ENCODE data around the gene PPP4R1. TPM values are rescaled to one million over a fixed set of nuclear protein-coding genes. Genes with fewer than 3 reads are reported as not detected.

PPP4R1 gene
- total RNA-seq, 2 donors from 2014 or later: 28.9 to 47.6 TPM

DNA sequence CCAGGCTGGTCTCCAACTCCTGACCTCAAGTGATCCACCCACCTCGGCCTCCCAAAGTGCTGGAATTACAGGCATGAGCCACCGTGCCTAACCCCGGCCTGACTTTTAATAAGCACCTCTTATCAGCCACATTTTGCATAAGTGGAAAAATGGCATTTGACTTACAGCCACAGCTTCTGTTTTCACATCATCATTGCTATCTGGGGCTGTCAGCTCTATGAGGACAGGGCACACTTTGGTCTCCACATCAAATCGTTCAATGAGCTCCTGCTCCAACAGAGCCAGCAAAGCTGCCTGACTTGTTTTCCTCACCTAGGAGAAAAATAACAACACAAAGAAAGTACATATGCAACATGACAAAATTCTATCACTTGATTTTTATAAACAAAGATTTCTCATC is 26.4 kb downstream of the PPP4R1 start:
- Mint-ChIP-seq H3K27me3 (no peaks in the 10 kb centered on the region), H3K4me3 (no peak overlapping the region), H3K9me3 (no peaks in the 10 kb centered on the region), H3K4me1 (no peaks in the 10 kb centered on the region), H3K36me3 (ENCODE audit: low read depth) (peaks cover 87% of the 10 kb centered on the region), H3K27ac (no peak overlapping the region)
- ATAC-seq (replicated peaks): no peak

DNA sequence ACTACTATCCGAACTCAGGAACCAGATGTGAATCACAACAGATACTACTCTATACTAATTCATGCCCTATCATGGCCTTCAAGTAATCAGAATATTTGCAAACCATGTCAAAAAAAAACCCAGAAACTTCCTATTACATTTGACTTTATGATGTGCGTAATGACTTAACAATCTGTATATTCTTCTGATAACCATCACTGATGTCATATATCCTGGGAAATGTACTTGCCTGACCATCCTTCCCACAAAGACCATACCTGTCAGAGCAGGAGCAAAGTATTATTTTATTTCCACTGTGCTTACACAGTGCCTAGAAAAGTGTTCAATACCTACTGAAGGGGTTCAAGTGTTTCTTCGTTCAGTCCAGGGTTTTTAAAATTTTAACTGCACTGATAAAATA is 27.5 kb downstream of the PPP4R1 start:
- Mint-ChIP-seq H3K27me3 (no peaks in the 10 kb centered on the region), H3K4me3 (no peak overlapping the region), H3K4me1 (no peaks in the 10 kb centered on the region), H3K36me3 (ENCODE audit: low read depth) (peaks cover 91% of the 10 kb centered on the region), H3K9me3 (no peaks in the 10 kb centered on the region), H3K27ac (no peak overlapping the region)
- no peak for ATAC-seq (replicated peaks)

DNA sequence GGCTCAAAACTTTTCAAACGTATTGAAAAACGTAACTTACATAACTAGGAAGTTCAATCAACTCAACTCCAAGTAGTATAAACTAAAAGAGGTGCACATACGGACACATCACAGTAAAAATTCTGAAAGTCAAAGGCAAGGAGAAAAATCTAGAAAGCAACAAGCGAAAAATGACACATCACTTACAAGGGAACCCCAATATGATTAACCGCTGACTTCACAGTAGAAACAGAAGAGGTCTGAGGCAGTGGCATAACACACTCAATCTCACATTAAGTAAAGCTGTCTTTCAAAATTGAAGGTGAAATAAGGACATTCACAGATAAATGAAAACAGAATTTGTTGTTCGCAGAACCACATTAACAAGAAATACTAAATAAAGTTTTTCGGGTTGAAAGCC is 32.7 kb downstream of the PPP4R1 start:
- peaks cover 85% of the 10 kb centered on the region for H3K36me3 Mint-ChIP-seq (ENCODE audit: low read depth)
- H3K27me3 Mint-ChIP-seq: no peaks in the 10 kb centered on the region
- no peak overlapping the region for H3K4me3 Mint-ChIP-seq
- peak overlapping the region; percentile 14 for H3K27ac Mint-ChIP-seq
- H3K9me3 Mint-ChIP-seq: no peaks in the 10 kb centered on the region
- H3K4me1 Mint-ChIP-seq: no peaks in the 10 kb centered on the region
- ATAC-seq (replicated peaks): no peak

- H3K36me3 Mint-ChIP-seq (ENCODE audit: low read depth): peaks cover 68% of the 10 kb centered on the region
- no peak for ATAC-seq (replicated peaks)
- no peak overlapping the region for H3K4me3 Mint-ChIP-seq
- no peaks in the 10 kb centered on the region for H3K9me3 Mint-ChIP-seq
- no peak overlapping the region for H3K27ac Mint-ChIP-seq
- no peaks in the 10 kb centered on the region for H3K27me3 Mint-ChIP-seq
- no peaks in the 10 kb centered on the region for H3K4me1 Mint-ChIP-seq
Observed at GRCh38 chr18:9578306-9578705, 36.1 kb downstream of the PPP4R1 start.

GRCh38 chr18:9577361-9577760 is 37.0 kb downstream of the PPP4R1 start:
- no peak overlapping the region for H3K4me3 Mint-ChIP-seq
- no peaks in the 10 kb centered on the region for H3K4me1 Mint-ChIP-seq
- peaks cover 59% of the 10 kb centered on the region for H3K36me3 Mint-ChIP-seq (ENCODE audit: low read depth)
- ATAC-seq (replicated peaks): no peak
- H3K27ac Mint-ChIP-seq: no peak overlapping the region
- no peaks in the 10 kb centered on the region for H3K9me3 Mint-ChIP-seq
- no peaks in the 10 kb centered on the region for H3K27me3 Mint-ChIP-seq

DNA sequence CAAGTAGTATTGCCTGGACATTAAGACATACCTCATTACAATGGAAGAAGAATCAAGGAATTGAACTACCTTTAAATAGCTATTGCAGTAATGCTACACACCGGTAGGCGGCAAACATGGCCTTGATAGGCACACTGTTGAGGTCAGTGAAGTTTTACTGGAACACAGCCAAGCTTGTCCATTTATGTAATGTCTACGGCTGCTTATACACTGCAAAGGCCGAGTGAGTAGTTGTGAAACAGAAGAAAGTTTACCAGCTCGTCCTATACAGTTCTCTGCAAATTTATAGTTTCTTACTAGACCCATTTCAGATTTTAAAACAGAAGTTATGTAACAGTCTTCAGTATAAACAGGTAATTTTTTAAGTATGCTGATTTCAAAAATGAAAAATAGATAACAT is 38.8 kb downstream of the PPP4R1 start:
- Mint-ChIP-seq H3K27ac (no peak overlapping the region), H3K27me3 (no peaks in the 10 kb centered on the region), H3K4me3 (no peak overlapping the region), H3K4me1 (peaks cover 5% of the 10 kb centered on the region), H3K9me3 (no peaks in the 10 kb centered on the region), H3K36me3 (ENCODE audit: low read depth) (peaks cover 59% of the 10 kb centered on the region)
- ATAC-seq (replicated peaks): peak; percentile 47

DNA sequence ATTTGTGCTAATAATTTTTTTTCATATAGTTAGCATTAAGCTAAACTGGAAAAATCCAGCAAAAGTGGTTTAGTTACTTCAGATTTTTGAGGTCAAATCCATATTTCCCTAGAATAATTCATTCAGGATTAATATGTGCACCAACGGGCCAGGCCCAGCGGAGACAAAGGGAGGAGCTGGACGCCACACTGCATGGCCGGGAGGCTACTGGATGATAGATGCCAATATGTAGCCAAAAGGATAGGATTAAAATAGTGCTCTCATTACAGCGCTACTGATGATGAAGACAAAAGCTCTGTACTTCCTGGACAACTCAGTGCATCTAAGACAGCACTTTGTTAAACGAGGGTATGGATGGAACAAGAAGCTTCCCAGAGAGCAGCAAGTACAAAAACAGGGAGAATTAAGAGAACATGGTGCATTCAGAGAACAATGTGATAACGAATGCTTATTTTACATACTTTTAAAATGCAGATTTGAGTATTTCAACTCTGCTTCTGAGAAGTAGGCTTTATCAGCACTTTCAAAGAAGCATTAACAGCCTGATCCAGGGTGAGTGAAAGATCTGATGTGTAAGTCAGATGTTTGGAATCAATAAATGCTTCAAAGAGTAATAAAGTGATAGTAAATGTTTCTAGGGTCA is 39.8 kb downstream of the PPP4R1 start:
- Mint-ChIP-seq H3K9me3 (no peaks in the 10 kb centered on the region), H3K4me3 (no peak overlapping the region), H3K4me1 (peaks cover 5% of the 10 kb centered on the region), H3K27me3 (no peaks in the 10 kb centered on the region), H3K27ac (no peak overlapping the region), H3K36me3 (ENCODE audit: low read depth) (peaks cover 60% of the 10 kb centered on the region)
- ATAC-seq (replicated peaks): no peak

- Mint-ChIP-seq H3K27ac (peak overlapping the region; percentile 4), H3K4me1 (peaks cover 5% of the 10 kb centered on the region), H3K9me3 (no peaks in the 10 kb centered on the region), H3K27me3 (no peaks in the 10 kb centered on the region), H3K36me3 (ENCODE audit: low read depth) (peaks cover 60% of the 10 kb centered on the region), H3K4me3 (no peak overlapping the region)
- no peak for ATAC-seq (replicated peaks)
Observed at GRCh38 chr18:9571546-9571945, 42.8 kb downstream of the PPP4R1 start.

DNA sequence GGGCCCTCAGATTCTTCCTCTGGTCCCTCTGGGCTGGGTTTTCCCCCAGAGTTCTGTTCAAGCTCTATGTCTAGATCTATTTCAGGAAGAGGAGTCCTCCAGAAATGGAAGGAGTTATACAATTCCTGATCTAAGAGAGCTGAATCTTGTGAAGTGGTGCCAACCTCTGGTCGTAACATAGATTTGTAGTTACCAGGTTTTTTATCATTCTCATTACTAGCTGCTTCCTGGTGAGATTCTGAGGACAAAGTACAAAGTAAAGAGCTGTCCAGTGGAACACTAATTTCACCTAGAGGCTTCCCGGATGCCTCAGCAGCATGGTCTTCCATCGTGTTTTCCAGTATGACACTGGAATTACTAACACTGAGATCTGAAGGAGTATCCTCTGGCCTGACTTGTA is 44.1 kb downstream of the PPP4R1 start:
- Mint-ChIP-seq H3K9me3 (no peaks in the 10 kb centered on the region), H3K36me3 (ENCODE audit: low read depth) (peaks cover 49% of the 10 kb centered on the region), H3K27ac (no peak overlapping the region), H3K27me3 (no peaks in the 10 kb centered on the region), H3K4me1 (peaks cover 5% of the 10 kb centered on the region), H3K4me3 (no peak overlapping the region)
- ATAC-seq (replicated peaks): no peak

DNA sequence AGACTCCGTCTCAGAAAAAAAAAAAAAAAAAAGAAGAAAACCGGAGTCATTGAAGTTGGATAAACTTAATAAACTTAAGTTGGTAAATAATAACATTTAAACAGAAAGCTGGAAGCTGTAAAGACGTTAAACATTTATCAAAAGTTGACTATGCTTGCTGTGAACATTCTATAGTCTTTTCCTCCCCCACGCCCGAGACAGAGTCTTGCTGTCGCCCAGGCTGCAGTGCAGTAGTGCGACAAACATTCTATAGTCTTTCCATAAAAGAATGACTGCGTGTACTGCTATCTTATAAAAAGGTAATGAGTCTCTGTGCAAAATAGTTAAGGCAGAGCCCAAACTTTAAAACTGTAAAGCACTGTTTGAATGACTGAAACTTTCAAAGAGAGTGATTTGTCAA is 45.2 kb downstream of the PPP4R1 start:
- no peak for ATAC-seq (replicated peaks)
- Mint-ChIP-seq H3K36me3 (ENCODE audit: low read depth) (peaks cover 54% of the 10 kb centered on the region), H3K4me1 (peaks cover 5% of the 10 kb centered on the region), H3K9me3 (no peaks in the 10 kb centered on the region), H3K4me3 (no peak overlapping the region), H3K27ac (no peak overlapping the region), H3K27me3 (no peaks in the 10 kb centered on the region)

- peaks cover 64% of the 10 kb centered on the region for H3K36me3 Mint-ChIP-seq (ENCODE audit: low read depth)
- H3K9me3 Mint-ChIP-seq: no peaks in the 10 kb centered on the region
- H3K4me3 Mint-ChIP-seq: no peak overlapping the region
- peaks cover 5% of the 10 kb centered on the region for H3K4me1 Mint-ChIP-seq
- no peak for ATAC-seq (replicated peaks)
- no peaks in the 10 kb centered on the region for H3K27me3 Mint-ChIP-seq
- no peak overlapping the region for H3K27ac Mint-ChIP-seq
Observed at GRCh38 chr18:9568186-9568585, 46.2 kb downstream of the PPP4R1 start.

DNA sequence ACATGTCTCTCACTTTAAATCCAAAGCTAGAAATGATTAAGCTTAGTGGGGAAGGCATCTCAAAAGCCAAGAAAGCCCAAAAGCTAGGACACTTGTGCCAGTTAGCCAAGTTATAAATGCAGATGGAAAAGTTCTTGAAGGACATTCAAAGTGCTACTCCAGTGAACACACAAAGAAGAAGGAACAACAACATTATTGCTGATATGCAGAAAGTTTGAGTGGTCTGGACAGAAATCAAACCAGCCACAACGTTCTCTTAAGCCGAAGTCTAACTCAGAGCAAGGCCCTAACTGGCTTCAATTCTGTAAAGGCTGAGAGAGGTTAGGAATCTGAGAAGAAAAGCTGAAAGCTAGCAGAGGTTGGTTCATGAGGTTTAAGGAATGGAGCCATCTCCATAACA is 49.0 kb downstream of the PPP4R1 start:
- Mint-ChIP-seq H3K4me1 (no peaks in the 10 kb centered on the region), H3K4me3 (no peak overlapping the region), H3K27me3 (no peaks in the 10 kb centered on the region), H3K27ac (no peak overlapping the region), H3K9me3 (no peaks in the 10 kb centered on the region), H3K36me3 (ENCODE audit: low read depth) (peaks cover 69% of the 10 kb centered on the region)
- ATAC-seq (replicated peaks): no peak

DNA sequence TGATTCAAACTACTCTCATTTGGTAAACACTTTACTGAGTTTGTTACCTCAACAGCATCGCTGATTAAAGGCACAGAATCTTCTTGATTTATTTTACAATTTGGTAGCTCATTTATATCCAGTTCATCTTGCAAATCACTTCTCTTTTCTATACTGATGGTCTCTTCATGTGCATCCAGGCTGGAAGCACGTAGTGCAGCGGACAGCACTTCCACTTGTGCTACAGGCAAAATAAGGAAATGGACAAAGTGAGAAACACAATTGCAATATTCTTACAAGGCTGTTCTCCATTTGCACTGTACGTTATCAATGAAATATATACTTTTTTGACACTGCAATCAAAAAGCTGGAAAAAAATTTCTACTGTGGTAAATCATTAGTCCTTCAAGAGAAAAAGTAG is 51.0 kb downstream of the PPP4R1 start:
- H3K9me3 Mint-ChIP-seq: no peaks in the 10 kb centered on the region
- no peaks in the 10 kb centered on the region for H3K4me1 Mint-ChIP-seq
- H3K27me3 Mint-ChIP-seq: no peaks in the 10 kb centered on the region
- no peak for ATAC-seq (replicated peaks)
- no peak overlapping the region for H3K27ac Mint-ChIP-seq
- no peak overlapping the region for H3K4me3 Mint-ChIP-seq
- H3K36me3 Mint-ChIP-seq (ENCODE audit: low read depth): peaks cover 76% of the 10 kb centered on the region

- no peaks in the 10 kb centered on the region for H3K9me3 Mint-ChIP-seq
- H3K4me3 Mint-ChIP-seq: no peak overlapping the region
- ATAC-seq (replicated peaks): no peak
- no peak overlapping the region for H3K27ac Mint-ChIP-seq
- H3K27me3 Mint-ChIP-seq: no peaks in the 10 kb centered on the region
- H3K4me1 Mint-ChIP-seq: no peaks in the 10 kb centered on the region
- H3K36me3 Mint-ChIP-seq (ENCODE audit: low read depth): peaks cover 82% of the 10 kb centered on the region
Observed at GRCh38 chr18:9562584-9562983, 51.8 kb downstream of the PPP4R1 start.

- no peak overlapping the region for H3K27ac Mint-ChIP-seq
- H3K4me1 Mint-ChIP-seq: no peaks in the 10 kb centered on the region
Observed at GRCh38 chr18:9561759-9562158, 52.6 kb downstream of the PPP4R1 start.

GRCh38 chr18:9559253-9559652 is 55.1 kb downstream of the PPP4R1 start:
- Mint-ChIP-seq H3K9me3 (no peaks in the 10 kb centered on the region), H3K27me3 (no peaks in the 10 kb centered on the region), H3K4me1 (no peaks in the 10 kb centered on the region), H3K27ac (no peak overlapping the region), H3K4me3 (no peak overlapping the region), H3K36me3 (ENCODE audit: low read depth) (peaks cover 98% of the 10 kb centered on the region)
- no peak for ATAC-seq (replicated peaks)

More at GRCh38 chr18:9561759-9562158, 52.6 kb downstream of the PPP4R1 start:
- H3K36me3 Mint-ChIP-seq (ENCODE audit: low read depth): peaks cover 82% of the 10 kb centered on the region
- no peak overlapping the region for H3K4me3 Mint-ChIP-seq
- H3K9me3 Mint-ChIP-seq: no peaks in the 10 kb centered on the region
- no peak for ATAC-seq (replicated peaks)
- H3K27me3 Mint-ChIP-seq: no peaks in the 10 kb centered on the region

All from activated T-helper 17 cell treated with anti-CD3 and anti-CD28 coated beads, Interleukin-2, amount 50 U/mL, for 72 hours (primary cell).